HCT116 (cell line): ENCODE data around the gene SEMA7A. TPM values are rescaled to one million over a fixed set of nuclear protein-coding genes. Genes with fewer than 3 reads are reported as not detected.

ENCODE experiments used
- ATAC-seq: fragments of 200-7000 bp; cut with Tn5 transposase; 2 replicates; pipeline ENCODE4 v1.9.1; 2020; ENCODE audit warnings: mild to moderate bottlenecking, moderate library complexity
- BruUV-seq: library from RNA; stranded (reverse); fragments of 400-500 nt; replicated peaks from 2 replicates; lab custom pipeline; 2021; lab: Mats Ljungman, UMichigan
- CTCF ChIA-PET: fragments of 300-600 bp; sonication (Branson Sonifier 250); formaldehyde crosslinking; loops from one replicate; lab custom pipeline; 2021; ENCODE audit warnings: antibody characterized with exemption; lab: Charles Lee
- POLR2A ChIA-PET: fragments of 300-600, 350-600 bp; sonication (Branson Sonifier 250); formaldehyde crosslinking; loops from one replicate; lab custom pipeline; 2021; ENCODE audit warnings: antibody characterized with exemption; lab: Charles Lee
- RAD21 ChIA-PET, 2 experiments: fragments of 300-600 bp; sonication (Branson Sonifier 250); formaldehyde crosslinking; loops; one replicate each; lab custom pipeline; 2023; ENCODE audit warnings: low total read pairs in 2 of 2; ENCODE audit not compliant: uncharacterized antibody in 2 of 2, unreplicated experiment in 2 of 2, low non-redundant PET in 1 of 2; lab: Charles Lee
- DNase-seq: peaks from one replicate; pipeline ENCODE4 v3.0.0-alpha.2; 2010; ENCODE audit warnings: low read depth, low spot score
- H2AFZ ChIP-seq: fragments of 200-600 bp; shearing (Covaris generic), sonication (generic); 2 replicates; pipeline ENCODE4 v1.6.1; 2017; ENCODE audit warnings: low read depth, mixed run types, mixed read lengths, antibody characterized with exemption, low read length; ENCODE audit not compliant: poor library complexity, severe bottlenecking
- H3K27ac ChIP-seq: 2 replicates; pipeline ENCODE4 v1.5.1; 2012; ENCODE audit warnings: low read depth, low read length
- H3K27me3 ChIP-seq: fragments of 200-600 bp; sonication (generic); 2 replicates; pipeline ENCODE4 v1.6.1; 2016; ENCODE audit warnings: mixed run types, low read length, mixed read lengths; ENCODE audit not compliant: insufficient read depth
- H3K36me3 ChIP-seq, 2 experiments: fragments of 200-500 bp in 1 of 2; fragments of 200-600 bp in 1 of 2; sonication (Bioruptor generic) in 1 of 2; sonication (generic) in 1 of 2; 2 replicates each; pipeline versions ENCODE4 v1.5.1 to v1.6.1; 2014 to 2016; ENCODE audit warnings: low read length in 2 of 2, inconsistent platforms in 1 of 2, mixed read lengths in 1 of 2, mixed run types in 1 of 2; ENCODE audit not compliant: insufficient read depth in 2 of 2, control insufficient read depth in 1 of 2
- H3K4me1 ChIP-seq, 2 experiments: fragments of 200-600 bp in 1 of 2; sonication (generic) in 1 of 2; 2 replicates each; pipeline versions ENCODE4 v1.5.1 to v1.6.1; 2012 to 2017; ENCODE audit warnings: low read length in 2 of 2, inconsistent platforms in 1 of 2, mild to moderate bottlenecking in 1 of 2, mixed read lengths in 1 of 2, mixed run types in 1 of 2, moderate library complexity in 1 of 2; ENCODE audit not compliant: insufficient read depth in 2 of 2, control insufficient read depth in 1 of 2
- H3K4me2 ChIP-seq: fragments of 200-600 bp; sonication (generic); 2 replicates; pipeline ENCODE4 v1.6.1; 2017; ENCODE audit warnings: mixed run types, low read length, mixed read lengths
- H3K4me3 ChIP-seq, 2 experiments: fragments of 200-600 bp in 1 of 2; sonication (generic) in 1 of 2; replicated peaks in 1 of 2; 2 replicates each; pipeline ENCODE4 v1.5.1; 2011 to 2016; ENCODE audit warnings: low read length in 2 of 2, control low read depth in 1 of 2, low read depth in 1 of 2, mild to moderate bottlenecking in 1 of 2, mixed read lengths in 1 of 2, mixed run types in 1 of 2
- H3K79me2 ChIP-seq: fragments of 200-600 bp; sonication (generic); 2 replicates; pipeline ENCODE4 v1.6.1; 2017; ENCODE audit warnings: mild to moderate bottlenecking, mixed run types, low read length, moderate library complexity, mixed read lengths; ENCODE audit not compliant: insufficient read depth
- H3K9ac ChIP-seq: fragments of 200-600 bp; sonication (generic); 2 replicates; pipeline ENCODE4 v1.6.1; 2016; ENCODE audit warnings: low read length, mixed read lengths
- H3K9me2 ChIP-seq: fragments of 200-600 bp; sonication (generic), shearing (Covaris generic); 2 replicates; pipeline ENCODE4 v1.6.1; 2017; ENCODE audit warnings: mixed run types, mild to moderate bottlenecking, moderate library complexity; ENCODE audit not compliant: insufficient read depth
- H3K9me3 ChIP-seq, 2 experiments: fragments of 200-500 bp in 1 of 2; fragments of 200-600 bp in 1 of 2; sonication (Bioruptor generic) in 1 of 2; sonication (generic) in 1 of 2; 2 replicates each; pipeline ENCODE4 v1.6.1; 2014 to 2017; ENCODE audit warnings: low read length in 2 of 2, mixed read lengths in 2 of 2, inconsistent platforms in 1 of 2, low read depth in 1 of 2, mild to moderate bottlenecking in 1 of 2, mixed run types in 1 of 2, moderate library complexity in 1 of 2; ENCODE audit not compliant: control insufficient read depth in 1 of 2, insufficient read depth in 1 of 2
- H4K20me1 ChIP-seq: fragments of 200-600 bp; sonication (generic), shearing (Covaris generic); 2 replicates; pipeline ENCODE4 v1.6.1; 2017; ENCODE audit warnings: mixed run types, mild to moderate bottlenecking, moderate library complexity; ENCODE audit not compliant: insufficient read depth
- CBX3 ChIP-seq: IDR thresholded peaks from 2 replicates; pipeline ENCODE4 v1.6.1; 2012; ENCODE audit warnings: low read depth
- CEBPB ChIP-seq: IDR thresholded peaks from 2 replicates; pipeline ENCODE4 v1.6.1; 2012; ENCODE audit warnings: low read depth
- EGR1 ChIP-seq: IDR thresholded peaks from 2 replicates; pipeline ENCODE4 v1.6.1; 2012; ENCODE audit warnings: low read depth
- FOSL1 ChIP-seq: IDR thresholded peaks from 2 replicates; pipeline ENCODE4 v1.6.1; 2012; ENCODE audit warnings: low read depth
- SP1 ChIP-seq: IDR thresholded peaks from 2 replicates; pipeline ENCODE4 v1.6.1; 2012; ENCODE audit warnings: low read depth
- SRF ChIP-seq: IDR thresholded peaks from 2 replicates; pipeline ENCODE4 v1.6.1; 2012; ENCODE audit warnings: low read depth
- ZNF274 ChIP-seq: fragments of 200-500 bp; sonication (Bioruptor generic); IDR thresholded peaks from 2 replicates; pipeline ENCODE4 v1.6.1; 2014; ENCODE audit warnings: mild to moderate bottlenecking, low read depth, low read length, inconsistent platforms
- intact Hi-C: fragments of 100-400 bp; cut with micrococcal nuclease; formaldehyde crosslinking; loops from 2 replicates; pipeline ENCODE4 v1.10.0; 2022
- total RNA-seq: library from RNA; stranded (reverse); gene quantifications from one replicate; pipeline ENCODE4 v1.2.1, GENCODE V29; 2021; ENCODE audit not compliant: unreplicated experiment

SEMA7A gene
- total RNA-seq, 1 experiment from 2014 or later = 13.8 TPM

DNA sequence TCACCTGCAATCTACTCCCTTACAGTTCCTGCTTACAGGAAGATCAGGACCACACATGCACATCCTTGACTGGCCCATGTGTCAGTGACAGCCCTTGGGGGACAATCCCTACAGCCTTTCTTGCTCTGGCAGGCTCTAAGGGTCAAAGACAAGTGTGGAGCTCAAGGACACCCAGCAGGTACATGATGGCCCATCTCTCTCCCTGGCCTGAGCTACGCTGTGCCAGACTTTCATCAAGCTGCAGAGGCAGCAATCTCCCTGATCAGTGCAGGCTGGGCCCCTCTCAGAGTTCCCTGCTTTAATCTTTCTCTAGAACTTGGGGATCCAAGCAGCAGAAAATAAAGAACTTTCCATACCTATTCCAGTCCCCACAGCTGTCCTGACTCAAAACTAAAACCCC lies 2.6 kb downstream of the SEMA7A start:
- RAD21 ChIA-PET = no interaction called here
- Histone ChIP-seq H3K27ac (no peak overlapping the region), H3K4me3 (no peak overlapping the region), H4K20me1 (no peaks in the 10 kb centered on the region), H3K27me3 (no peaks in the 10 kb centered on the region), H2AFZ (no peak overlapping the region), H3K4me1 (peaks cover 16 to 75% of the 10 kb centered on the region in 2 experiments), H3K36me3 (no peaks in the 10 kb centered on the region; a peak in 1 of 4 replicates), H3K9me3 (no peaks in the 10 kb centered on the region), H3K9me2 (no peaks in the 10 kb centered on the region), H3K4me2 (peak overlapping the region; percentile 10; the same call in 1 of the 2 replicates), H3K79me2 (peaks cover 76% of the 10 kb centered on the region), H3K9ac (no peak overlapping the region)
- no peak for DNase-seq
- CTCF ChIA-PET = interaction anchor here (1.0 kb wide), 1 partner anchor 11 kb away, joined by 3 read pairs; no protein-coding TSS in a partner anchor
- BruUV-seq = no TSS peak
- intact Hi-C loops = no loop called here
- POLR2A ChIA-PET = interaction anchor here (1.0 to 2.1 kb wide), 2 partner anchors 11 to 31 kb away, joined by 3 to 6 read pairs; no protein-coding TSS in a partner anchor
- no peak for ATAC-seq
- TF ChIP-seq CEBPB (no peak), CBX3 (no peak), SRF (no peak), EGR1 (no peak)

- Histone ChIP-seq H3K4me1 (peaks cover 18 to 81% of the 10 kb centered on the region in 2 experiments), H3K4me3 (no peak overlapping the region), H3K4me2 (peak overlapping the region; percentile 10; the same call in 1 of the 2 replicates), H4K20me1 (no peaks in the 10 kb centered on the region), H3K79me2 (peaks cover 81% of the 10 kb centered on the region), H3K9me3 (no peaks in the 10 kb centered on the region), H3K9ac (no peak overlapping the region), H3K27ac (no peak overlapping the region), H3K9me2 (no peaks in the 10 kb centered on the region), H3K36me3 (peaks cover 0 to 3% of the 10 kb centered on the region in 2 experiments; a peak in 1 of 4 replicates), H2AFZ (no peak overlapping the region), H3K27me3 (no peaks in the 10 kb centered on the region)
- no peak for ATAC-seq
- ChIA-PET POLR2A (interaction anchor here (1.4 to 2.1 kb wide), 2 partner anchors 10 to 25 kb away, joined by 3 to 6 read pairs; no protein-coding TSS in a partner anchor), RAD21 (no interaction called here), CTCF (no interaction called here)
- DNase-seq = no peak
- intact Hi-C loops = no loop called here
- TF ChIP-seq SP1 (no peak), ZNF274 (no peak), FOSL1 (no peak), CBX3 (no peak), EGR1 (no peak)
- no TSS peak for BruUV-seq
Observed at GRCh38 chr15:74430510-74430951, 3.2 kb downstream of the SEMA7A start.
